ENCODE results near the gene ALAS1. TPM values are rescaled to one million over a fixed set of nuclear protein-coding genes. Genes with fewer than 3 reads are reported as not detected.

Gene ALAS1
- polyA plus RNA-seq, 1 donor from 2014 or later = 24.8 TPM

DNA sequence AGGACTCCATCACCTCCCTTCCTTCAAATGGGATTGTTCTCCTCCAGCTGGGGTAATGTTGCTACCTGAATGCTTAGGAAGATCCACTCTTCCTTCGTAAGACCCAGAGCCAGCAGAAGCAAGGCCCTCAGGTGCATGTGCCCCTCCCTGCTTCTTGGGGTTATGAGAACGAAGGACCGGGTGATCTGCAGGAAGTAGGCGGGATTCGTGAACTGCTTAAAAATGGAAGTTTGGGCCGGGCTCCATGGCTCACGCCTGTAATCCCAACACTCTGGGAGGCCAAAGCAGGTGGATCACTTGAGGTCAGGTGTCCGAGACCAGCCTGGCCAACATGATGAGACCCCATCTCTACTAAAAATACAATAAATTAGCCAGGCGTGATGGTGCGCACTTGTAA lies 19.4 kb downstream of the ALAS1 start:
- Mint-ChIP-seq H3K4me1 (peaks cover 26 to 41% (median 29%) of the 10 kb centered on the region in 3 donors), H3K4me3 (peak overlapping the region in 2 of 4 donors; percentile 83 to 84), H3K27me3 (no peaks in the 10 kb centered on the region), H3K36me3 (no peaks in the 10 kb centered on the region), H3K27ac (peak overlapping the region in 1 of 3 donors; percentile 86), H3K9me3 (no peaks in the 10 kb centered on the region)

DNA sequence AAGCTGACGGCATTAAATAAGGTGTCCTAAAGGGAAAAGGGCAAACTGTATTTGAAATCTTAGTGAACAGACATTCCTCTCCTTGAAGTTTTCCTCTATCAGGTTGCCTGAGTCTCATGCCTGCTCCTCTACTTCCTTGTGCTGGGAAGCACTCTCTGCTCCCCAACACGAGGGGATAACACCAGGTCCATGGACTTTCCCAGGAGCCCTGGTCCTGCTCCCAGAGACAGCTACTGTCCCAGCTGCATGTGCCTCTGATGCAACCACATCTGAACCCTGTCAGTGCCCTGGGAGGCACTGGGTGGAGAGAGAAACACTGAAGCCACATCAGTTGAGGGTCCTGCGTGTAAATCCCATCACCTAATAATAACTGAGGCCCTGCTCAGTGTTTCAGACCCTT lies 20.1 kb downstream of the ALAS1 start:
- Mint-ChIP-seq H3K36me3 (no peaks in the 10 kb centered on the region), H3K4me1 (peaks cover 28 to 44% (median 34%) of the 10 kb centered on the region in 3 donors), H3K27me3 (no peaks in the 10 kb centered on the region), H3K4me3 (peak overlapping the region in 2 of 4 donors; percentile 47 to 76), H3K27ac (peak overlapping the region; percentile 47 to 86 (median 56)), H3K9me3 (no peaks in the 10 kb centered on the region)

DNA sequence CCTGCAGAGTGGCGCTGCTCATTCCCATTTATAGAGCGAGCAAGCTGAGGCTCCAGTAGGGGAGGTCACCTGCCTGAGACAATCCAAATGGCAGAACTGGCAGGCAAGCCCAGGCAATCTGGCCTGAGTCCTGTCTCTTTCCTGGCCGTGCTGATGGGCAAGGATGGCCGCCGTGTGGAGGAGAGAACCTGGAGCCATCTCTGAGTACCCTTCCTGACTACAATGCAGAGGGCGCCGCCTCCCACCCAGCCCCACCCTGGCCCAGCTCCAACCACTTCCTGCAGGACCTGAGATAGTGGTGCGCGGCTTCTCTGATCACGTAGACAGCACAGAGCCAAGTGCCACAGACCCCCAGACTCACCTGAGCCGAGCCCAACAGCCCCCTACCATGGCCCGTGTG lies 20.5 kb downstream of the ALAS1 start:
- Mint-ChIP-seq H3K4me1 (peaks cover 32 to 48% (median 39%) of the 10 kb centered on the region in 3 donors), H3K4me3 (peak overlapping the region in 2 of 4 donors; percentile 47 to 76), H3K36me3 (peaks cover 1% of the 10 kb centered on the region)

DNA sequence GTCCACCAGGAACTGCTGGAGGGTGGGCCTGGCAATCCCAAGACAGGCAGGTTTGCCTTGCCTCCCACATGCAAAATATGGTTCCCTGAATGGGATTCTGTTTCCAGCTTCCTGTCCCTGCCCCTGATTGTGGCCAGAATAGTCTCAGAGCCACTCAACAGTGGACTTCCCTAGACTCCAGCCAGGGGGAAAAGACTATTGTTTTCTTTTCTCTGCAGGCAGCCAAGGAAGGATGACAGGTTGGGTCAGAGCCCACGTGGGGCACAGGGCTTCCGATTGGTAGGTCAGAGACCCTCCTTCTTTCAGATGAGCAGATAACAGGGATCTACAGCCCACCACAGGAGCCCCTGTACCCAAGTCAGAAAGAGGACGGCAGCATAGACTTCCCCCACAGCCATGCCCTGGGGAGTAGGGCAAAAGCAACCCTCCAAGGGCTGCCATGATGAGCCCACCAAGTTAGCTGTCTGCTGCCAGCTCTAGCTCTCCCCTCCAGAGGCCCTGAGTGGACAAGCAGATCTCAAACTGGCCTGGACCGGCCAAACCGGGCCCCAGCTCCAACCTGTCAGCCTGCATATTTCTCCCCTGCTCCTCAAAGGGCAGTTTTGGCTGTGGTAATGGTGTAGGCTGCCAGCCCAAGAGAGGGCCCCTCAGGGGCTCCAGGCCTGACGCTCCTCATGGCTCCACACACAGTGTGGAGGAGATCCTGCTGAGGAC lies 21.1 kb downstream of the ALAS1 start:
- peak overlapping the region in 3 of 4 donors; percentile 16 to 91 (median 72) for H3K4me3 Mint-ChIP-seq
- H3K27me3 Mint-ChIP-seq = peaks cover 2% of the 10 kb centered on the region
- H3K4me1 Mint-ChIP-seq = peaks cover 38 to 54% (median 44%) of the 10 kb centered on the region in 3 donors
- H3K9me3 Mint-ChIP-seq = no peaks in the 10 kb centered on the region
- peaks cover 2% of the 10 kb centered on the region for H3K36me3 Mint-ChIP-seq
- H3K27ac Mint-ChIP-seq = peak overlapping the region; percentile 47 to 86 (median 56)

More for the DNA sequence above, 20.5 kb downstream of the ALAS1 start:
- Mint-ChIP-seq H3K9me3 (no peaks in the 10 kb centered on the region), H3K27ac (peak overlapping the region; percentile 47 to 86 (median 56)), H3K27me3 (no peaks in the 10 kb centered on the region)

DNA sequence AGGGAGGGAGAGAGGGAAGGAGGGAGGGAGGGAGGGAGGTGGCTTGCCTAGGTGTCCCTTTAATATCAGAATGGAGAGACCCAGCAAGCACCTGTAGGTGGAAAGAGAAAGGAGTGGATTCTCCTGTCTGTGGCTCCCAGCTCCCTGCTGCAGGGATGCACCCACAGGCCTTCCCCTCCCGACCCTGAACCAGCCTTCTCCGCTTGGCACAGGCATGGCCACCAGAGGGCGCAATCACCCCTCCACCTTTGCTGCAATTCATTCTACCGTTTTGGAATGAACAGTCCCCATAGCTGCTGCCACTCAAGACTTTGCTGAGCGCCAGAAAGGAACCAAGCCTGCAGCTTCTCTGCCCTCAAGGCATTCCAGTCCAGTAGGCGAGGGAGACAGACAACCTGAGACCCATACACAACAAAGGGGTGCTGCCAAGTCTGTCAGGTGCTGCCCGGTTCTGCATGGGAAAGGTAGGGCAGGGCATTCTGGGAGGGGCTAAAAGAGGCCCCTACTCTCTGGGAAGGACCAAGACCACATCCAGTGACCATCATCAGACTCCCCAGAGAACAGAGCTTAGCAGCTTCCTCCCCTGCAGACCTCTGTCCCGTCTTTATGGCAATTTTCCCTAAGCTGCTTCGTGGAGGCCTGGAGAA lies 22.5 kb downstream of the ALAS1 start:
- Mint-ChIP-seq H3K9me3 (no peaks in the 10 kb centered on the region), H3K4me1 (peaks cover 40 to 59% (median 45%) of the 10 kb centered on the region in 3 donors), H3K27ac (peak overlapping the region in 2 of 3 donors; percentile 83 to 92), H3K36me3 (peaks cover 2% of the 10 kb centered on the region), H3K27me3 (peaks cover 2% of the 10 kb centered on the region), H3K4me3 (peak overlapping the region; percentile 58 to 91 (median 84))

DNA sequence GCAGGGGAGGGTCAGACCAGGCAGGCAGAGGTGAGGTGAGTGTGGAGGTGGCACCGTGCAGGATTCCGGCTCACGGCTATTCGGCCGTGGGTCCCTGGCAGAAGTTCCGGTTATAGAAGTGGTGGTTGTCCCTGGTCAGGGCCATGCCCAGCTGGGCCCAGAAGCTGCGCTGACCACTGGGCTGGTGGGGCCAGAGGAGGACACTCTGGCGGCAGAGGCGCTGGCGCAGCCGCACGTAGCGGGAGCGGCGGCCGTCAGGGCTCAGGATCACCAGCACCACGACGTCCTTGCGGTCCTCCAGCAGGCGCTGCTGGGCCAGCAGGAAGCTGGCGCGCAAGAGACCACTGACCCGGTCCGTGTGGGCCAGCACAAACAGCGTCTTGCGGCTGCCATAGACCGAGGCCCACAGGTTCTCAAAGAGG lies 23.2 kb downstream of the ALAS1 start:
- peak overlapping the region in 1 of 4 donors; percentile 78 for H3K4me3 Mint-ChIP-seq

DNA sequence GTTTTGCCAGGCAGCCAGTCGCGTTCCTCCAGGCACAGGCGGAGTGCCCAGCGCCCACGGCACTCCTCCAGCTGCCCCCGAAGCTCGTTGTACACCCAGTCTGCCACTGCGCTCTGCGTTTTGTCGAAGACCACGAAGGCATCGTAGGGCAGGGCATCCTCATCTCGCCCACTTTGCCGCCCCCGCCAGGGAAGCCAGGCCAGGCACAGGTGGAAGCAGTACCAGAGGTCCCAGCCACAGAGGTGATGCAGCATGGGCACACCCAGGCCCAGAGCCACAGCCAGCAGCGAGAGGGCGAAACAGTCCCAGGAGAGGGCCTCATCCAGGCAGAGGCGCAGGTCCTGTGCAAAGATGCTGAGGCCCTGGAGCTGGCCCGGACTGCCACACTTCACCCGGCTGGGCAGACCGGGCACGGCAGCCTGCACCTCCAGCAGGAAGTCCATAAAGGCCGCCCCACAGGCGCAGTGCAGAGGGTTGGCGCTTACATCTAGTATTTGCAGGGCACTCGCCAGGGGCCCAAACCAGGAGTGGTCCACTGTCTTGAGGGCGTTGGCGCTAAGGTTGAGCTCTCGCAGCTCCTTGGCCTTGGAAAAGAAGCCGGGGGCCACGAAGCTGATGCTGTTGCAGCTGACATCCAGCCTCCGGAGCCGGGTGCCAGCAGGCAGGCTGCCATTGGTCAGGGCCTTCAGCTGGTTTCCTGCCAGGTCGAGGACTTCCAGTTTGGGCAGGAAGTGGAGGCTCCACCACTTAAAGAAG lies 23.8 kb downstream of the ALAS1 start:
- H3K27me3 Mint-ChIP-seq = peaks cover 2% of the 10 kb centered on the region
- H3K36me3 Mint-ChIP-seq = peaks cover 2% of the 10 kb centered on the region
- no peaks in the 10 kb centered on the region for H3K9me3 Mint-ChIP-seq
- H3K4me1 Mint-ChIP-seq = peaks cover 47 to 64% (median 49%) of the 10 kb centered on the region in 3 donors
- peak overlapping the region in 3 of 4 donors; percentile 44 to 78 (median 49) for H3K4me3 Mint-ChIP-seq
- peak overlapping the region in 2 of 3 donors; percentile 22 to 39 for H3K27ac Mint-ChIP-seq

More for the DNA sequence above, 23.2 kb downstream of the ALAS1 start:
- H3K27me3 Mint-ChIP-seq = peaks cover 2% of the 10 kb centered on the region
- peaks cover 2% of the 10 kb centered on the region for H3K36me3 Mint-ChIP-seq
- no peaks in the 10 kb centered on the region for H3K9me3 Mint-ChIP-seq
- H3K27ac Mint-ChIP-seq = no peak overlapping the region
- H3K4me1 Mint-ChIP-seq = peaks cover 43 to 61% (median 48%) of the 10 kb centered on the region in 3 donors

DNA sequence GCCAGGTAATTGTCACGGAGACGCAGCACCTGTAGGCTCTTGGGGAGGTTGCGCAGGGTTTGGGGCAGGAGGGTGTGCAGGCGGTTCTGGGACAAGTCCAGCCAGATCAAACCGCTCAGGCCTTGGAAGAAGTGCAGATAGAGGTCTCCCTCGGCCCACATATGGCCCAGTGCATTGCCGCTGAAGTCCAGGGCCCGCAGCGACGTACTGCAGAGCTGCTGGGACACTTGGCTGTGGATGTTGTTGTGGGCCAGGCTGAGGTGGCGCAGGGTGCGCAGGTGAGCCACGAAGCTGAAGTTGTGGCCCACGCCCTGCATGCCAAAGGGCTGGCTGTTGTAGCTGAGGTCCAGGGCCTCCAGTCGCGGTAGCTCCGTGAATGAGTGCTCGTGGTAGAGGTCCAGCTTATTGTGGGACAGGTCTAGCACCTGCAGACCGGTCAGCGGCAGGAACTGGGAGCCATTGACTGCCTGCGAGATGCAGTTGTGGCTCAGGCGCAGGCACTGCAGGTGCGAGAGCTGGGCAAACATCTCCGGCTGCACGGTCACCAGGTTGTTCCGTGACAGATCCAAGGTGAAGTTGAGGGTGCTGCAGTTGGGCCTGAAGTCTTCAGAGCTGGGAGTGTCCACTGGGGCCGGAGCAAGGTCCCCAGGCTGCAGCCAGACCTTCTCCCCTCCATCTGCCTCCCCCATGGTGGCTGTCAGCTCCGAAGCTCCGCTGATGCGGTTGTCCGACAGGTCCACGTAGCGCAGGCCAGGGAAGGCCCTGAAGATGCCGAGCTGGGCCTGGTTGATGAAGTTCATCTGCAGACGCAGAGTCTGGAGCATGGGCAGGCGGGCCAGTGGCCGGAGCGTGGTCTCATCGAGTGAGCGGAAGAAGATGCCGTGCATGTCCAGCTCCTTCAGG lies 24.6 kb downstream of the ALAS1 start:
- Mint-ChIP-seq H3K9me3 (no peaks in the 10 kb centered on the region), H3K27ac (peak overlapping the region; percentile 39 to 96 (median 92)), H3K36me3 (peaks cover 2% of the 10 kb centered on the region), H3K4me3 (peak overlapping the region; percentile 54 to 99 (median 88)), H3K4me1 (peaks cover 42 to 63% (median 49%) of the 10 kb centered on the region in 3 donors), H3K27me3 (peaks cover 2% of the 10 kb centered on the region)

DNA sequence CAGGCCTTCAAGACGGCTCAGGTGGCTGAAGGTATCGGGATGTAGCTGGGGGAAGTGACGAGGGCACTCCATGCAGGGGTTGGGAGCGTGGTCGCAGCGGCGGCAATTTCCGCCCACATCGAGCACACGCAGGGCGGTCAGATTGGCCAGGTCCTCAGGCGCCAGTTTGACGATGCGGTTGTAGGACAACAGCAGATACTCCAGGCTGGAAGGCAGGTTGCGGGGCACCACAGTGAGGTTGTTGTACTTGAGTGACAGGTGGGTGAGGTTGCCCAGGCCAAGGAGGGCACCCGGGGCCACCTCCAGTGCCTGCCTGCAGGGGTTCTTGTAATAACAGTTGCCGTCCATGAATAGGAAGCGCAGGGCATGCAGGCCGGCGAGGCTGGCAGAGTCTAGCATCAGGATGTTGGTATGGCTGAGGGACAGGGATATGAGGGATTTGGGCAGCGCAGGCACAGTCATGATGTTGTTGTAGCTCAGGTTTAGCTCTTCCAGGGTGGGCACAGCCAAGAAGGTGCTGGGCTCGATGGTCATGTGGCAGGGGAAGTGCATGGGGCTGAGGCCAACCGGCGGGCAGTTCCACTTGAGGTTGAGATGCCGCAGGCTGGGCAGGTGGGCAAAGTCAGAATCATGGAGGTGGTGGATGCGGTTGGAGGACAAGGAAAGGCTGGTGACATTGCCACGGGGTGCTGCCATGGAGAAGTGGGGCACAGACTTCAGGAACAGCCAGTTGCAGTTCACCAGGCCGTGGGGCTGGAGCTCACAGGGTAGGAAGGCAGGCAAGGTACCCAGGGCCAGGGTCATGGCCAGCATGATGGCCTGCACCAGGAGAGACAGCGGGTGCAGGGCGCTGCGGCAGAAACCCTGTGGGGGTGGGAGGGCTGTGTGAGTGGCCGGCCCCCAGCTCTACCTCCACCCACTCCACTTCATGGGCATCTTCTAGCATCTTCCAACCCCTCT lies 25.8 kb downstream of the ALAS1 start:
- Mint-ChIP-seq H3K9me3 (no peaks in the 10 kb centered on the region), H3K27ac (peak overlapping the region; percentile 92 to 96 (median 94)), H3K4me1 (peaks cover 35 to 57% (median 42%) of the 10 kb centered on the region in 3 donors), H3K36me3 (peaks cover 2% of the 10 kb centered on the region), H3K27me3 (peaks cover 2% of the 10 kb centered on the region), H3K4me3 (peak overlapping the region; percentile 85 to 99 (median 93))

DNA sequence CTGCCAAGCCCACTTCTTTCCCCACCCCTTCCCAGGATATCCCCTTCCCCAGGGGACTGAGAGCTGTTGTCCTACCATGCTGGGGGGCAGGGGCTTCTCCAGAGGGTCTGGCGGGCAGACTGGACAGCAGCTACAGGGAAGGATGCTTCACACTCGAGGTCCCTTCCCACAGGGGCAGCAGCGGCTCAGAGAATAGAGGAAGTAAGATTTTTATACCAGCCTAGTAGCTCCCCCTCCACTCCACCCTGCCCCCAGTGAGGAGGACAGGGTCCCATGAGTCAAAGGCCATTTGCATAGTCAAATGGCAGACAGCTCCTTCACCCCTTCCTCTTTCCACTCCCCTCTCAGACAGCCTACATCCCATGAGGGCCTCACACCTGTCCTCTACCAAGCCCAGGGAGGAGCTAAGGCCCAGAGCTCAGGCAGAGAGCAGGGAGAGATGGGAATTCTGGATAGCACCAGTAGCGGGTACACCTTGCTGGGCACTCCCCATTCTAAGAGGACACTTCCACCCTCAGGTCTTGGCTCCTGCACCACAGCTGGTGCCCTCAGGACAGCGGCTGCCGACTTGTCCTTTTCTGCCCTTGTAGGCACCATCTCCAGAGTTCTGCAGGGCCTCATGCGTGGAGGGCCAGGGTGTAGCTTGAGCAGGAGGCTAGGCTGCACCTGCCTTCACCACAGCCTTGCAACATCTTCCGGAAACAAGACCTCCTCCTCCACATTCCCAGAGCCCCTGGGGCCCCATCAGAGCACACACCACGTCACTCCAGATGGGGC lies 27.7 kb downstream of the ALAS1 start, which contains the start of gene TLR9:
Gene TLR9, minus strand, starts transcription at position 194 of the 777 bp plus-strand sequence. Its CDS starts 116 bp downstream, at position 78.
- Mint-ChIP-seq H3K36me3 (peaks cover 7% of the 10 kb centered on the region), H3K27me3 (peaks cover 2% of the 10 kb centered on the region), H3K4me3 (peak within 1 kb of the TSS; percentile 85 to 99 (median 93)), H3K4me1 (peaks cover 27 to 46% (median 38%) of the 10 kb centered on the region in 3 donors), H3K27ac (peak within 1 kb of the TSS; percentile 92 to 96 (median 94)), H3K9me3 (no peaks in the 10 kb centered on the region)

DNA sequence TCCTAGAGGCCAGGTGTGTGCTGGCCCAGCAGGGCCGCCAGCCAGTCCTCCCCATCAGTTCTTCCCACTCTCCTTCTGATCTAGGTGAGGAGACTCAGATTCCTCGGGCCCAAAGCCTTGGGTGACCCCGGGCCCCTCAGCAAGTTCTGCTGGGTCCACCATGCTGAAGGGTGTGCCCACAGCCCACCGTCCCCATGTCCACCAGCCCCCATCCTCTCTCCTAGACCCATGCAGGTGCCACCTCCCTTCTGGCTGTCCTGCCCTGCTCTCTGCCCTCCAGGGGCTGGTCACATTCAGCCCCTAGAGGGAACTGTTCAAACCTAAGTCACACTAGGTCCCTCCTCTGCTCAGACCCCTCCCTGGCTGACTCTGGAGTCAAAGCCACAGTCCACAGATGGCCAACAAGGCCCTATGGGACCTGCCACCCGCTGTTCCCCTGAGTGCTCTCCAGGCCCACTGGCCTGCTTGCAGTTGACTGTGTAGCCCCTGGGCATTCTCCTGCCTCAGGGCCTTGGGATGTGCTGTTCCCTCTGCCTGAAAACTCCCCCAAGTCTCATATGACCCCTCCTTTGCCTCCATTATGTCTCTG lies 28.4 kb downstream of the ALAS1 start:
- Mint-ChIP-seq H3K27me3 (peaks cover 2% of the 10 kb centered on the region), H3K9me3 (no peaks in the 10 kb centered on the region), H3K4me3 (peak overlapping the region; percentile 85 to 99 (median 93)), H3K36me3 (peaks cover 7% of the 10 kb centered on the region), H3K4me1 (peaks cover 27 to 44% (median 38%) of the 10 kb centered on the region in 3 donors), H3K27ac (peak overlapping the region; percentile 92 to 96 (median 94))

DNA sequence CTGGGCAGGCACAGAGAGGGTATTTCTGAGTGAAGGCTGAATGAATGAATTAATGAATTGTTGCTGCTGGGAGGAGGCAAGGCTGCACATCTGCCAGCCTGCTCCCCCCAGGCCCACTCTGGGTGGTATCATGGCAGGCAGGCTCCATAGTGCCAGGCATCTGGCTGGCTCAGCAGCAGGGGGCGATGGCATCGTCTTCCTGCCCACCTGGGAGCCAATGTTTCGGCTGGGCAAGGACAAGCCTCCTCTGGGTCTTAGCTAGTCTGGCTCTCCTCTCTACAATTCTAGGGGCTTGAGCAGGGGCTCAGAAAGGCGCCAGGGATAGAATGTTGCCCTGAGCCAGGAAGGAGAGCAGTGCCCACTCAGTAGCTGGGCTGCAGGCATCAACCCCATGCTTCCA lies 29.2 kb downstream of the ALAS1 start:
- peak overlapping the region; percentile 92 to 96 (median 94) for H3K27ac Mint-ChIP-seq
- H3K4me1 Mint-ChIP-seq = peaks cover 32 to 45% (median 43%) of the 10 kb centered on the region in 3 donors
- peak overlapping the region in 3 of 4 donors; percentile 12 to 85 (median 54) for H3K4me3 Mint-ChIP-seq
- H3K36me3 Mint-ChIP-seq = peaks cover 7% of the 10 kb centered on the region
- H3K27me3 Mint-ChIP-seq = peaks cover 2% of the 10 kb centered on the region
- H3K9me3 Mint-ChIP-seq = no peaks in the 10 kb centered on the region
